AG04449 (cell line): ENCODE data around the gene TMCC3.

Experiments
- CTCF ChIA-PET: fragments of 350-600 bp; formaldehyde crosslinking; extraction: SDS; loops from one replicate; lab custom pipeline; 2021; ENCODE audit warnings: antibody characterized with exemption; lab: Yijun Ruan, JAX
- POLR2A ChIA-PET: fragments of 400-600, 350-600 bp; formaldehyde crosslinking; extraction: SDS; loops from one replicate; lab custom pipeline; 2020; ENCODE audit warnings: antibody characterized with exemption, inconsistent platforms; lab: Yijun Ruan, JAX
- DNase-seq: peaks from one replicate; pipeline ENCODE4 v3.0.0-alpha.2; 2010; ENCODE audit warnings: low read depth, low spot score
- H3K4me3 ChIP-seq: 2 replicates; pipeline ENCODE4 v1.5.1; 2011; ENCODE audit warnings: low read depth, mild to moderate bottlenecking, control low read depth, low read length
- TF ChIP-seq, protein P1 (sequence below): IDR thresholded peaks from one replicate; pipeline ENCODE4 v1.5.1; 2011; ENCODE audit warnings: mild to moderate bottlenecking, moderate library complexity, low read length, control low read depth, inconsistent platforms; ENCODE audit not compliant: insufficient read depth; ENCODE audit errors: missing control alignments

Gene TMCC3

GRCh38 chr12:94628369-94628768, 22.0 kb downstream of the TMCC3 start:
- ChIA-PET CTCF (no interaction called here), POLR2A (no interaction called here)

GRCh38 chr12:94625531-94625930, 24.8 kb downstream of the TMCC3 start:
- ChIA-PET POLR2A (no interaction called here), CTCF (no interaction called here)
- DNase-seq: no peak
- no peak overlapping the region for H3K4me3 ChIP-seq
- TF ChIP-seq, protein P1, sequence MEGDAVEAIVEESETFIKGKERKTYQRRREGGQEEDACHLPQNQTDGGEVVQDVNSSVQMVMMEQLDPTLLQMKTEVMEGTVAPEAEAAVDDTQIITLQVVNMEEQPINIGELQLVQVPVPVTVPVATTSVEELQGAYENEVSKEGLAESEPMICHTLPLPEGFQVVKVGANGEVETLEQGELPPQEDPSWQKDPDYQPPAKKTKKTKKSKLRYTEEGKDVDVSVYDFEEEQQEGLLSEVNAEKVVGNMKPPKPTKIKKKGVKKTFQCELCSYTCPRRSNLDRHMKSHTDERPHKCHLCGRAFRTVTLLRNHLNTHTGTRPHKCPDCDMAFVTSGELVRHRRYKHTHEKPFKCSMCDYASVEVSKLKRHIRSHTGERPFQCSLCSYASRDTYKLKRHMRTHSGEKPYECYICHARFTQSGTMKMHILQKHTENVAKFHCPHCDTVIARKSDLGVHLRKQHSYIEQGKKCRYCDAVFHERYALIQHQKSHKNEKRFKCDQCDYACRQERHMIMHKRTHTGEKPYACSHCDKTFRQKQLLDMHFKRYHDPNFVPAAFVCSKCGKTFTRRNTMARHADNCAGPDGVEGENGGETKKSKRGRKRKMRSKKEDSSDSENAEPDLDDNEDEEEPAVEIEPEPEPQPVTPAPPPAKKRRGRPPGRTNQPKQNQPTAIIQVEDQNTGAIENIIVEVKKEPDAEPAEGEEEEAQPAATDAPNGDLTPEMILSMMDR: no peak

More at GRCh38 chr12:94628369-94628768, 22.0 kb downstream of the TMCC3 start:
- H3K4me3 ChIP-seq: no peak overlapping the region
- DNase-seq: no peak
- TF ChIP-seq, protein P1: no peak

DNA sequence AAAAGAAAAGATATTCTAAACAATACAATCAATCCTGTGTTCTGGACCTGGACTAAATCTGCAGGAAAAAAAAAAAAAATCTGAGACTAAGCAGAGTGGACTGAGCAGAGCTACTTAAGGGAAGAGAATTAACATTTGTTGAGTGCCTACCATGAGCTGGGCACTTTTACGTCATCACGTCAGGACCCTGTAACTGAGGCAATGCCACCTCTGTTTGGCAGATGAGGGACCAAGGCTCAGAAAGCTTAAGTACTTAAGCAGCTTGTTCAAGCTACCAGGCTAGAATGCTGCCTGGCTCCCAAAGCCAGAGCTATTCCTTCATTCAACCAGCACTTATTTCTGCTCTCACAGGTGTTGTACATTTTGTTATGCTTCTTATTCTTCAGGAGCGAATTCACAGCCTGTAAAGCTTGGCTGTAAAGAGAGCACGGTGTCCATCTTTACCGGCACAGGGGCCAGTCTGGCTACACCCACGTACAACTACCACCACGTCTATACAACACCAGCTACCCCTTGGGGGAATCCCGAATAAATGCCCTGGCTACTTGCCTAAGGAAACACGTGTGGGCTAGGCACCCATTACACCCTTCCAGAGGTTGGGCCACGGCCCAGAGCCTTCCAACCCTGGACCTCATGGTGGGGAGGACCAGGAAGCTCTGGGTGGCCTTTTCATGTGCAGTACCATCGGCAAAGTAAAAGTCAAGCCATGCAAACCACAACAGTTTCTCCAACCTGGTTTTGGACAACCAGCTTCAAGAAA, 27.0 kb downstream of the TMCC3 start:
- no peak overlapping the region for H3K4me3 ChIP-seq
- no peak for DNase-seq
- TF ChIP-seq, protein P1: no peak
- ChIA-PET CTCF (no interaction called here), POLR2A (no interaction called here)

- POLR2A ChIA-PET: no interaction called here
- no peak for DNase-seq
- TF ChIP-seq, protein P1: no peak
- H3K4me3 ChIP-seq: no peak overlapping the region
- CTCF ChIA-PET: no interaction called here
These were observed 27.9 kb downstream of the TMCC3 start for GRCh38 chr12:94622475-94622874.

- TF ChIP-seq, protein P1: no peak
- POLR2A ChIA-PET: no interaction called here
- CTCF ChIA-PET: interaction anchor here (1.4 to 1.6 kb wide), 2 partner anchors 15 to 18 kb away, joined by 4 to 7 read pairs; no protein-coding TSS in a partner anchor
- no peak for DNase-seq
- no peak overlapping the region for H3K4me3 ChIP-seq
These were observed 28.5 kb downstream of the TMCC3 start for GRCh38 chr12:94621662-94622359.

DNA sequence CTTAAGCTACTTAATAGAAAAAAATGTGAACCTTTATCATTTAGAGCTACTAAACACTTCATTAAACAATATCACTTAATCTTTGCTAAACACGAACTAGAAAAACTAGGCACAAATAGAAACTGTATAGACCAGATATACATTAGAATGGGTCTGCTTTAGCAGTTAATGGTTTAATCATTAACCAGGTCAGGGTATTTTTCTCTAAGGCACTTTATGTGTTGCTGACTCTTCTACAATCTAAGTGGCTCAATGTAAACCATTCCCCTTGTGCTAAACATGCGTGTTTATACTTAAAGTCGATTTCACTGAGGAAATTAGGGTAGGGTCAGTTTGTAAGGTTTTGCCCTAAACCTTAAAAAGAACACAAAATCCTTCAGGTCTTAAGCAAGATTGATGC, 29.7 kb downstream of the TMCC3 start:
- no peak for DNase-seq
- no peak overlapping the region for H3K4me3 ChIP-seq
- POLR2A ChIA-PET: no interaction called here
- TF ChIP-seq, protein P1: no peak
- CTCF ChIA-PET: interaction anchor here (1.4 to 1.6 kb wide), 2 partner anchors 16 kb away, joined by 4 to 7 read pairs; no protein-coding TSS in a partner anchor
